Urinary bladder (tissue), 4 donors: ENCODE measurements around the gene MASP1. TPM values are rescaled to one million over a fixed set of nuclear protein-coding genes. Genes with fewer than 3 reads are reported as not detected.

ENCODE experiments used
- DNase-seq: peaks from one replicate; pipeline ENCODE4 v3.0.0-alpha.2; 2015; ENCODE audit errors: extremely low spot score
- H3K27ac ChIP-seq: one replicate; pipeline ENCODE4 v1.5.1; 2013; ENCODE audit warnings: low read depth, mild to moderate bottlenecking, moderate library complexity
- H3K36me3 ChIP-seq: one replicate; pipeline ENCODE4 v1.6.1; 2013; ENCODE audit warnings: mild to moderate bottlenecking, moderate library complexity; ENCODE audit not compliant: insufficient read depth
- H3K4me1 ChIP-seq: one replicate; pipeline ENCODE4 v1.6.1; 2013; ENCODE audit warnings: mild to moderate bottlenecking, moderate library complexity; ENCODE audit not compliant: insufficient read depth
- H3K4me3 ChIP-seq: one replicate; pipeline ENCODE4 v1.5.1; 2013; ENCODE audit warnings: low read depth, low read length
- WGBS: extraction: QIAGEN DNeasy Blood & Tissue Kit; methylation state at CpG from one replicate; pipeline ENCODE4 v1.1.7; 2013; 5-methylcytosine and 5-hydroxymethylcytosine counted together
- polyA plus RNA-seq: library from polyadenylated mRNA; stranded (reverse); fragments of 200-250 nt; gene quantifications from one replicate; pipeline ENCODE4 v1.2.3, GENCODE V29; 2013
- total RNA-seq: library from RNA; depleted of rRNA; stranded (reverse); fragments of >200 nt; gene quantifications from one replicate; pipeline ENCODE4 v1.2.3, GENCODE V29; 2014
- donor health status: healthy with polysubstance abuse.
- donor health status: healthy.

Gene MASP1
- total and polyA plus RNA-seq, 2 donors, result 4.9 to 13.1 TPM

DNA sequence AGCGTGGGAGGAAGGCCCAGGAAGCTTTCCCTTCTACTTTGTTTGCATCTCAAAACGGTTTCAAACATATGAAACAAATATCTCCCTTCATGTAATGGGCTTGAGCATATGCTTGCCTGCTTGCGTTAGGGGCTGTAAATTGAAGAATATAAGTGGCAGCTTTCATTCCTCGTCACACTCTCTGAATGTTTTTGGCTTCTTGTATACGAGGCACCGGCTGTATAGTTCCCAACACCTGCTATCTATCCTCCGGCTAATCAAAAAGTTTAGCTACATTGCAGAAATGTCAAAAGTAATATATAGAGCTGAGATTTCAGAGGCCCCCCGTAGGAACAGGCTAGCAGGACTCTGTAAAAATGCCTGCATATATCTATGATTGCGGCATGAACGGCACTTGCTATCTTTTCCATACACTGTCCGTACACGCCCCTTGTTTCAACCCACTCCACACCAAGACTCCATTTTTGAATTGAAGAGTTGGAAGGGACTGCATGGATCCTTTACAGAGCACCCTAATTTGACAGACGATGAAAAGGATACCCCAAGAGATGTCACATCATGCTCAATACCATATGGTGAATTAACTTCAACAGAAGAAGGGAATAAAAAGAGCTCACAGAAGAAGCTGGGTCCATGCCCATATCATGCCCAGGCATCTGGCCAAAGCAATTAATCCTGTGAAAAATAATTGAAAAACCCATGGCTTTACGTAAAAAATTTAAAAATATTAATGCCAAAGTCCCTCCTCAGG, 2.5 kb downstream of the MASP1 start:
- no peak for DNase-seq
- Histone ChIP-seq H3K4me3 (no peak overlapping the region), H3K27ac (no peak overlapping the region), H3K4me1 (peaks cover 2% of the 10 kb centered on the region), H3K36me3 (no peaks in the 10 kb centered on the region)
- 82% methylated on average over 14 of the region's 14 CpGs for WGBS

GRCh38 chr3:187288131-187288854, 3.2 kb downstream of the MASP1 start:
- no peak for DNase-seq
- Histone ChIP-seq H3K27ac (no peak overlapping the region), H3K4me3 (no peak overlapping the region), H3K4me1 (peaks cover 2% of the 10 kb centered on the region), H3K36me3 (no peaks in the 10 kb centered on the region)
- 66% methylated on average over 8 of the region's 8 CpGs for WGBS

GRCh38 chr3:187287256-187287655, 4.3 kb downstream of the MASP1 start:
- peaks cover 2% of the 10 kb centered on the region for H3K4me1 ChIP-seq
- no peak for DNase-seq
- H3K4me3 ChIP-seq, result no peak overlapping the region
- H3K36me3 ChIP-seq, result no peaks in the 10 kb centered on the region
- H3K27ac ChIP-seq, result no peak overlapping the region
- WGBS, result 73% methylated on average over 1 of the region's 1 CpG

DNA sequence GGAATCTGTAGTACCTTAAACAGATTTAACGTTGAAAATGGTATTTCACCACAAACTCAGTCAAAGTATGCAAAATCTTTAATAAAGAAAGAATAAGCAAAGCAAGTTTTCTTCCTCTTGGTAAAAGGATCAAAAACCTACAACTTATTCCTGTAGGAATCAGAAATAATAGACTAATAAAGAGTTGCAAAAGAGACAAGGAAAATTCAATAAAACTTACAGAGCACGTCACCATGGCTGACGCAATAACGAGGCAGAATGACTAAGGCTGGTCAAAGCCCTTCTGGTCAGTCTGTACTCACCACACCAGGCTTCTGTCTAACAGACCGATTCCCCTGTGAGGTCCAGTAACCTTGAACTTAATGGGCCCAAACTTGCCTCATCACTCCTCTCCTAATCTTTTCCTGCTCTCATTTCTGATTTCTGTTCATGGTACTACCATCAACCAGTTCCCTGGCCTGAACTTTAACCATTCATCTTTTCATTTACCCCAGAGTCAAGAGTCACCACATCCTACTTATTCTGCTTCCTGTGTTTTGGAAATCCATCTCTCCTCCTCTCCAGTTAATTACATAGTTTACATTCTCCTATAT, 5.0 kb downstream of the MASP1 start:
- Histone ChIP-seq H3K4me1 (peaks cover 2% of the 10 kb centered on the region), H3K4me3 (no peak overlapping the region), H3K36me3 (no peaks in the 10 kb centered on the region), H3K27ac (no peak overlapping the region)
- DNase-seq, result no peak
- 79% methylated on average over 5 of the region's 5 CpGs for WGBS

- H3K4me1 ChIP-seq, result no peaks in the 10 kb centered on the region
- DNase-seq, result no peak
- H3K4me3 ChIP-seq, result no peak overlapping the region
- 70% methylated on average over 4 of the region's 4 CpGs for WGBS
- H3K36me3 ChIP-seq, result no peaks in the 10 kb centered on the region
- no peak overlapping the region for H3K27ac ChIP-seq
Observed at GRCh38 chr3:187281191-187281714, 10.3 kb downstream of the MASP1 start.

DNA sequence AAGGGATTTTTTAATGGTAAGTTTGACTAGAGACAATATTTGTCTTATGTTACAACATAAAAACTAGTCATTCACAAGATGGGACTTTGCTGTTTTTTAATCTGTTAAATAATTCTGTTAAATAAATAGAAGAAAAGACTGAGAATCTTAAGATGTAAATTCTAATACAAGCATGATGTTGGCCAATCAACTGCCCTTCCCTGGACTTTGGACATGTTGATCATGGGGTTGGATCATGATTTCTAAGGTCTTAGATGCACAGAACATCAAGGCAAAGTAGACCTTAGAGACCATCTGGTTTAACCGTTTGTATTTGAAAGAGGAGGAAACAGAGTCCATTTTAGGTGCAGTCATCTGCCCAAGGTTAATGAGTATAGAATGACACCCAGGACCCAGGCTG, 10.9 kb downstream of the MASP1 start:
- Histone ChIP-seq H3K4me3 (no peak overlapping the region), H3K27ac (no peak overlapping the region)
- 85% methylated on average over 1 of the region's 1 CpG for WGBS

GRCh38 chr3:187277129-187277462, 14.4 kb downstream of the MASP1 start:
- WGBS, result 89% methylated on average over 1 of the region's 1 CpG
- DNase-seq, result no peak
- no peaks in the 10 kb centered on the region for H3K36me3 ChIP-seq
- no peaks in the 10 kb centered on the region for H3K4me1 ChIP-seq
- H3K4me3 ChIP-seq, result no peak overlapping the region
- H3K27ac ChIP-seq, result no peak overlapping the region

More for the DNA sequence above, 10.9 kb downstream of the MASP1 start:
- Histone ChIP-seq H3K4me1 (no peaks in the 10 kb centered on the region), H3K36me3 (no peaks in the 10 kb centered on the region)
- no peak for DNase-seq

DNA sequence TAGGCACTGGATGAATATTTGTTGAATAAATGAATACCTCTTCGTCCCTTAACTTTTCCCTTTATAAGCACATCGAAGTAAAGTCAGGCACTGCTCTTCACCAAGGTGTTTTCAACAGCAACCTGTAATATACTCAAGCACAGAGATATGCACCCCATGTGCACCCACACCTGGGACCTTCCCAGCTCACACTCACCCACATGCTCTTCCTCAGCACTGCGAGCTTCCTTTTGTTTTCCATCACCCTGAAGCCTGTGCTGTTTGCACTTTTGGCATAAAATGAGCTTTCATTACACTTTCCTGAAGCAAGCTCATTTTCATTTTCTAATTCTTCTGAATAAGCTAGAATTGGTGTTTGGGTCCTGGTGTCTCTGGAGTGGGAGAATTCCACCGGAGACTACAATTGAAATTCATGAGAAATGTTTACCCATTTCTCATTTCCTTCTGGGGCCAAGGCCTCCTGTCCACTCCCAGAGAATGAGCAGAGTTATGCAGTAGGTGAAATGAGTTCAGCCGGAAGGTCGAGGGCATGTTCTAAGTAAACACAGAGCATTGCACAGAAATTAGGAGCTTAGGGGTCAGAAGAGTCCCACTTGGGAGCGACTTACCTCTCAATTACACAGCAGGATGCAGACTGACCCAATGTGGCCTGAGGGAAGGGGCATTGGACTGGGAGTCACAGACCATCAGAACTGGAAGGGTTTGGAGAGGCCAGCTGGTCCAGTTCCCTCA, 15.0 kb downstream of the MASP1 start:
- Histone ChIP-seq H3K4me1 (no peaks in the 10 kb centered on the region), H3K4me3 (no peak overlapping the region), H3K27ac (no peak overlapping the region), H3K36me3 (no peaks in the 10 kb centered on the region)
- WGBS, result 82% methylated on average over 7 of the region's 7 CpGs
- DNase-seq, result no peak

GRCh38 chr3:187274977-187275338, 16.6 kb downstream of the MASP1 start:
- WGBS, result 53% methylated on average over 5 of the region's 5 CpGs
- Histone ChIP-seq H3K27ac (no peak overlapping the region), H3K4me1 (no peaks in the 10 kb centered on the region), H3K4me3 (no peak overlapping the region), H3K36me3 (no peaks in the 10 kb centered on the region)
- no peak for DNase-seq

DNA sequence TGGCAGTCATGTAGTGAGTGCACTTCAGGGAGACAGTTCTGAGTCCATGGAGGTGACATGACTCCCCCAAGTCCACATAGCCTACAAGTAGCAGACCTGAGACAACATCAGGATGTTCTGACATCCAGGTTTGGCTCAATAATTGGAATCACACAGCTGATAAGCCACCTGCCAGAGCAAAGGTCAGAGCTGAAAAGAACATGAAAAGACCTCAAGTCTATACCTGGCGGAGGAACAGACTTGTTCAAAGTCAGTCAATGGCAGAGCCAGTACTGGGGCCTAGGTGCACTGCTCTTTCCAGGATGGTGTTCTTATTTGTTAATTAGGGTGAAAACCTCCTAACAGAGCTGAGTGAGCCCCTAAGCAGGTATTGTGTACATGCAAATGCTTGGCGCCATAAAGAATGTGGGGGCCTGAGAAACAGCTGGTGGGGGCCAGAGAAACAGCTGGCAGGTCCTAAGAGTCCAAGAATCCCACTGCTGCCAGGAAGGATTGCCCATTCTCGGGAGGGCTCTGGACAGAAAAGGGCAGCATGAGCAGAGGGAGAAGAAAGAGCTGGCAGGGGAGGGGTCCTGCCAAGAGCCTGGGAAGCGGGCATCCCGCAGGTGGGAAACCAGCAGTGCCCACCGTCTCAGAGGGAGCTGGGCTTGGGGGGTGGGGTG, 17.1 kb downstream of the MASP1 start:
- Histone ChIP-seq H3K4me1 (no peaks in the 10 kb centered on the region), H3K36me3 (no peaks in the 10 kb centered on the region), H3K27ac (no peak overlapping the region), H3K4me3 (no peak overlapping the region)
- no peak for DNase-seq
- WGBS, result 74% methylated on average over 6 of the region's 6 CpGs

- Histone ChIP-seq H3K36me3 (no peaks in the 10 kb centered on the region), H3K4me3 (no peak overlapping the region), H3K4me1 (no peaks in the 10 kb centered on the region), H3K27ac (no peak overlapping the region)
- WGBS, result 73% methylated on average over 2 of the region's 2 CpGs
- no peak for DNase-seq
Observed at GRCh38 chr3:187271582-187271981, 20.0 kb downstream of the MASP1 start.

GRCh38 chr3:187269486-187269885, 22.1 kb downstream of the MASP1 start:
- H3K27ac ChIP-seq, result no peak overlapping the region
- DNase-seq, result no peak
- no peaks in the 10 kb centered on the region for H3K36me3 ChIP-seq
- no peak overlapping the region for H3K4me3 ChIP-seq
- H3K4me1 ChIP-seq, result no peaks in the 10 kb centered on the region

GRCh38 chr3:187267306-187267705, 24.2 kb downstream of the MASP1 start:
- DNase-seq, result no peak
- WGBS, result 85% methylated on average over 3 of the region's 3 CpGs
- Histone ChIP-seq H3K27ac (no peak overlapping the region), H3K36me3 (no peaks in the 10 kb centered on the region), H3K4me3 (no peak overlapping the region), H3K4me1 (peaks cover 1% of the 10 kb centered on the region)
